HCT116 (cell line): ENCODE results near the gene MDFIC. TPM values are rescaled to one million over a fixed set of nuclear protein-coding genes. Genes with fewer than 3 reads are reported as not detected.

ENCODE experiments used
- ATAC-seq: fragments of 200-7000 bp; cut with Tn5 transposase; 2 replicates; pipeline ENCODE4 v1.9.1; 2020; ENCODE audit warnings: mild to moderate bottlenecking, moderate library complexity
- BruUV-seq: library from RNA; stranded (reverse); fragments of 400-500 nt; replicated peaks from 2 replicates; lab custom pipeline; 2021; lab: Mats Ljungman, UMichigan
- CTCF ChIA-PET: fragments of 300-600 bp; sonication (Branson Sonifier 250); formaldehyde crosslinking; loops from one replicate; lab custom pipeline; 2021; ENCODE audit warnings: antibody characterized with exemption; lab: Charles Lee
- POLR2A ChIA-PET: fragments of 300-600, 350-600 bp; sonication (Branson Sonifier 250); formaldehyde crosslinking; loops from one replicate; lab custom pipeline; 2021; ENCODE audit warnings: antibody characterized with exemption; lab: Charles Lee
- RAD21 ChIA-PET, 2 experiments: fragments of 300-600 bp; sonication (Branson Sonifier 250); formaldehyde crosslinking; loops; one replicate each; lab custom pipeline; 2023; ENCODE audit warnings: low total read pairs in 2 of 2; ENCODE audit not compliant: uncharacterized antibody in 2 of 2, unreplicated experiment in 2 of 2, low non-redundant PET in 1 of 2; lab: Charles Lee
- DNase-seq: peaks from one replicate; pipeline ENCODE4 v3.0.0-alpha.2; 2010; ENCODE audit warnings: low read depth, low spot score
- H2AFZ ChIP-seq: fragments of 200-600 bp; shearing (Covaris generic), sonication (generic); 2 replicates; pipeline ENCODE4 v1.6.1; 2017; ENCODE audit warnings: low read depth, mixed run types, mixed read lengths, antibody characterized with exemption, low read length; ENCODE audit not compliant: poor library complexity, severe bottlenecking
- H3K27ac ChIP-seq: 2 replicates; pipeline ENCODE4 v1.5.1; 2012; ENCODE audit warnings: low read depth, low read length
- H3K27me3 ChIP-seq: fragments of 200-600 bp; sonication (generic); 2 replicates; pipeline ENCODE4 v1.6.1; 2016; ENCODE audit warnings: mixed run types, low read length, mixed read lengths; ENCODE audit not compliant: insufficient read depth
- H3K36me3 ChIP-seq, 2 experiments: fragments of 200-500 bp in 1 of 2; fragments of 200-600 bp in 1 of 2; sonication (Bioruptor generic) in 1 of 2; sonication (generic) in 1 of 2; 2 replicates each; pipeline versions ENCODE4 v1.5.1 to v1.6.1; 2014 to 2016; ENCODE audit warnings: low read length in 2 of 2, inconsistent platforms in 1 of 2, mixed read lengths in 1 of 2, mixed run types in 1 of 2; ENCODE audit not compliant: insufficient read depth in 2 of 2, control insufficient read depth in 1 of 2
- H3K4me1 ChIP-seq, 2 experiments: fragments of 200-600 bp in 1 of 2; sonication (generic) in 1 of 2; 2 replicates each; pipeline versions ENCODE4 v1.5.1 to v1.6.1; 2012 to 2017; ENCODE audit warnings: low read length in 2 of 2, inconsistent platforms in 1 of 2, mild to moderate bottlenecking in 1 of 2, mixed read lengths in 1 of 2, mixed run types in 1 of 2, moderate library complexity in 1 of 2; ENCODE audit not compliant: insufficient read depth in 2 of 2, control insufficient read depth in 1 of 2
- H3K4me2 ChIP-seq: fragments of 200-600 bp; sonication (generic); 2 replicates; pipeline ENCODE4 v1.6.1; 2017; ENCODE audit warnings: mixed run types, low read length, mixed read lengths
- H3K4me3 ChIP-seq, 2 experiments: fragments of 200-600 bp in 1 of 2; sonication (generic) in 1 of 2; replicated peaks in 1 of 2; 2 replicates each; pipeline ENCODE4 v1.5.1; 2011 to 2016; ENCODE audit warnings: low read length in 2 of 2, control low read depth in 1 of 2, low read depth in 1 of 2, mild to moderate bottlenecking in 1 of 2, mixed read lengths in 1 of 2, mixed run types in 1 of 2
- H3K79me2 ChIP-seq: fragments of 200-600 bp; sonication (generic); 2 replicates; pipeline ENCODE4 v1.6.1; 2017; ENCODE audit warnings: mild to moderate bottlenecking, mixed run types, low read length, moderate library complexity, mixed read lengths; ENCODE audit not compliant: insufficient read depth
- H3K9ac ChIP-seq: fragments of 200-600 bp; sonication (generic); 2 replicates; pipeline ENCODE4 v1.6.1; 2016; ENCODE audit warnings: low read length, mixed read lengths
- H3K9me2 ChIP-seq: fragments of 200-600 bp; sonication (generic), shearing (Covaris generic); 2 replicates; pipeline ENCODE4 v1.6.1; 2017; ENCODE audit warnings: mixed run types, mild to moderate bottlenecking, moderate library complexity; ENCODE audit not compliant: insufficient read depth
- H3K9me3 ChIP-seq, 2 experiments: fragments of 200-500 bp in 1 of 2; fragments of 200-600 bp in 1 of 2; sonication (Bioruptor generic) in 1 of 2; sonication (generic) in 1 of 2; 2 replicates each; pipeline ENCODE4 v1.6.1; 2014 to 2017; ENCODE audit warnings: low read length in 2 of 2, mixed read lengths in 2 of 2, inconsistent platforms in 1 of 2, low read depth in 1 of 2, mild to moderate bottlenecking in 1 of 2, mixed run types in 1 of 2, moderate library complexity in 1 of 2; ENCODE audit not compliant: control insufficient read depth in 1 of 2, insufficient read depth in 1 of 2
- H4K20me1 ChIP-seq: fragments of 200-600 bp; sonication (generic), shearing (Covaris generic); 2 replicates; pipeline ENCODE4 v1.6.1; 2017; ENCODE audit warnings: mixed run types, mild to moderate bottlenecking, moderate library complexity; ENCODE audit not compliant: insufficient read depth
- ELF1 ChIP-seq: IDR thresholded peaks from 2 replicates; pipeline ENCODE4 v1.6.1; 2012; ENCODE audit warnings: low read depth, borderline replicate concordance
- EZH2phosphoT487 ChIP-seq: fragments of 200-600 bp; IDR thresholded peaks from 2 replicates; pipeline ENCODE4 v1.6.1; 2018; ENCODE audit warnings: antibody characterized with exemption, borderline replicate concordance
- FOSL1 ChIP-seq: IDR thresholded peaks from 2 replicates; pipeline ENCODE4 v1.6.1; 2012; ENCODE audit warnings: low read depth
- POLR2AphosphoS5 ChIP-seq: IDR thresholded peaks from 2 replicates; pipeline ENCODE4 v1.6.1; 2011; ENCODE audit warnings: mild to moderate bottlenecking, low read depth, low read length, moderate library complexity
- SIN3A ChIP-seq: IDR thresholded peaks from 2 replicates; pipeline ENCODE4 v1.6.1; 2012; ENCODE audit warnings: low read depth
- SRF ChIP-seq: IDR thresholded peaks from 2 replicates; pipeline ENCODE4 v1.6.1; 2012; ENCODE audit warnings: low read depth
- TCF7L2 ChIP-seq: IDR thresholded peaks from 2 replicates; pipeline ENCODE4 v1.7.0; 2011; ENCODE audit warnings: borderline replicate concordance, inconsistent platforms; ENCODE audit not compliant: insufficient read depth, insufficient read length; ENCODE audit errors: extremely low read depth
- YY1 ChIP-seq: IDR thresholded peaks from 2 replicates; pipeline ENCODE4 v1.6.1; 2011; ENCODE audit warnings: low read length, low read depth, moderate library complexity, mild to moderate bottlenecking; ENCODE audit not compliant: insufficient replicate concordance; ENCODE audit errors: extremely low read depth
- ZNF274 ChIP-seq: fragments of 200-500 bp; sonication (Bioruptor generic); IDR thresholded peaks from 2 replicates; pipeline ENCODE4 v1.6.1; 2014; ENCODE audit warnings: mild to moderate bottlenecking, low read depth, low read length, inconsistent platforms
- intact Hi-C: fragments of 100-400 bp; cut with micrococcal nuclease; formaldehyde crosslinking; loops from 2 replicates; pipeline ENCODE4 v1.10.0; 2022
- total RNA-seq: library from RNA; stranded (reverse); gene quantifications from one replicate; pipeline ENCODE4 v1.2.1, GENCODE V29; 2021; ENCODE audit not compliant: unreplicated experiment
- TF ChIP-seq, protein P1 (sequence below): IDR thresholded peaks from 2 replicates; pipeline ENCODE4 v1.6.1; 2012; ENCODE audit warnings: low read depth
- TF ChIP-seq, protein P2 (sequence below): IDR thresholded peaks from 2 replicates; pipeline ENCODE4 v1.6.1; 2012

The MDFIC gene
- total RNA-seq, 1 experiment from 2014 or later = 8.3 TPM

DNA sequence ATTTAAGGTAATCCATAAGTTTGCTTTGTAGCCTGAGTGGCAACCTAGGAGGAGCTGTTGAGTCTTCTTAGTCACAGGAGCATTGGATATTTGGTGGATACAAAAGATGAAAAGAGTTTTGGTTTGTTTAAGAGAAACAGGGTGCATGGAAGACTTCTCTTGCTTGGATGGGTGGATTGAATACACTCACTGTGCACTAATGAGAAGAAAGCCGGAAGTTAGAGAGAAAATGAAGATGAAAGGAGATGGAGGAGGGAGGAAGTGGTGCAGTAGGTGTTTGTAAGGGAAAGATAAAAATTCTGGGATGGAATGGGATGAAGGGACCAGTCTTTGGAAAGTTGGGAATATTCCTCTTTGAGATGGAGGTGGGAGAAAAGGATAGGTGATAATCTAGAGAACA, 7.7 kb downstream of the MDFIC start (continued):
- TF ChIP-seq, protein P1, sequence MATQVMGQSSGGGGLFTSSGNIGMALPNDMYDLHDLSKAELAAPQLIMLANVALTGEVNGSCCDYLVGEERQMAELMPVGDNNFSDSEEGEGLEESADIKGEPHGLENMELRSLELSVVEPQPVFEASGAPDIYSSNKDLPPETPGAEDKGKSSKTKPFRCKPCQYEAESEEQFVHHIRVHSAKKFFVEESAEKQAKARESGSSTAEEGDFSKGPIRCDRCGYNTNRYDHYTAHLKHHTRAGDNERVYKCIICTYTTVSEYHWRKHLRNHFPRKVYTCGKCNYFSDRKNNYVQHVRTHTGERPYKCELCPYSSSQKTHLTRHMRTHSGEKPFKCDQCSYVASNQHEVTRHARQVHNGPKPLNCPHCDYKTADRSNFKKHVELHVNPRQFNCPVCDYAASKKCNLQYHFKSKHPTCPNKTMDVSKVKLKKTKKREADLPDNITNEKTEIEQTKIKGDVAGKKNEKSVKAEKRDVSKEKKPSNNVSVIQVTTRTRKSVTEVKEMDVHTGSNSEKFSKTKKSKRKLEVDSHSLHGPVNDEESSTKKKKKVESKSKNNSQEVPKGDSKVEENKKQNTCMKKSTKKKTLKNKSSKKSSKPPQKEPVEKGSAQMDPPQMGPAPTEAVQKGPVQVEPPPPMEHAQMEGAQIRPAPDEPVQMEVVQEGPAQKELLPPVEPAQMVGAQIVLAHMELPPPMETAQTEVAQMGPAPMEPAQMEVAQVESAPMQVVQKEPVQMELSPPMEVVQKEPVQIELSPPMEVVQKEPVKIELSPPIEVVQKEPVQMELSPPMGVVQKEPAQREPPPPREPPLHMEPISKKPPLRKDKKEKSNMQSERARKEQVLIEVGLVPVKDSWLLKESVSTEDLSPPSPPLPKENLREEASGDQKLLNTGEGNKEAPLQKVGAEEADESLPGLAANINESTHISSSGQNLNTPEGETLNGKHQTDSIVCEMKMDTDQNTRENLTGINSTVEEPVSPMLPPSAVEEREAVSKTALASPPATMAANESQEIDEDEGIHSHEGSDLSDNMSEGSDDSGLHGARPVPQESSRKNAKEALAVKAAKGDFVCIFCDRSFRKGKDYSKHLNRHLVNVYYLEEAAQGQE = no peak
- no peak for TF ChIP-seq ZNF274
- TF ChIP-seq SIN3A = no peak
- TF ChIP-seq POLR2AphosphoS5 = no peak
- TF ChIP-seq, protein P2, sequence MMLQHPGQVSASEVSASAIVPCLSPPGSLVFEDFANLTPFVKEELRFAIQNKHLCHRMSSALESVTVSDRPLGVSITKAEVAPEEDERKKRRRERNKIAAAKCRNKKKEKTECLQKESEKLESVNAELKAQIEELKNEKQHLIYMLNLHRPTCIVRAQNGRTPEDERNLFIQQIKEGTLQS = no peak
- TF ChIP-seq ELF1 = no peak
- TF ChIP-seq FOSL1 = no peak
- no peak for TF ChIP-seq TCF7L2

DNA sequence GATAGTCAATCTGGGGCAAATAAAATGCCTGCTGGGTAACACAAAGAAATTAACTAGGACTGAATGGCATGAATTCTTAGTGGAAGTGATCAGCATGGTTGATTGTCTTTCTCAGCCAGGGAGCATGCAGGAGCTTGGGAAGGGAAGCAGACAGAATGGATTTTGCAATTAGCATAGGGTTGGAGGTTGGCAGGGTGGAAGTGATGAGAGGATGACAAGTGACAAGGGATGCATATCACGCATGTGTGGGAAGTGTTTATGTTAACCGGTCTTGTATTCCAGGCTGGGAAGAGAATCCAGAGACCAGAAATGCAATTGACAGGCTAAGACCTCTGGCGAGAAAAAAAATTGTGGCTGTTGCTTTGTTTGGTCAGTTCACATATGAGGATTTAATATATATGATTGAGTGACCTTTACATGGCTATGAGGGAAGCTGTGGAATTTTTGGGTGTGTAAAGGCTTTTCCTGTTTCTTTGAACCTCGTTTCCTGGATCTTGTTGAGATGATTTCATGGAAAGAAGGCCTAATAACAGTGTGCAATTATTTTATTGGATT, 8.3 kb downstream of the MDFIC start:
- intact Hi-C loops = no loop called here
- H4K20me1 ChIP-seq = no peaks in the 10 kb centered on the region
- POLR2A ChIA-PET = no interaction called here
- TF ChIP-seq POLR2AphosphoS5 = no peak
- TF ChIP-seq EZH2phosphoT487 = no peak
- TF ChIP-seq FOSL1 = no peak
- TF ChIP-seq YY1 = no peak
- TF ChIP-seq SRF = no peak
- no peak overlapping the region for H3K4me3 ChIP-seq
- H3K27ac ChIP-seq = no peak overlapping the region
- no peak overlapping the region for H3K9ac ChIP-seq
- no peak overlapping the region for H2AFZ ChIP-seq
- no peaks in the 10 kb centered on the region for H3K9me3 ChIP-seq
- DNase-seq (no peak), ATAC-seq (no peak)
- CTCF ChIA-PET = no interaction called here
- RAD21 ChIA-PET = no interaction called here
- no peaks in the 10 kb centered on the region for H3K79me2 ChIP-seq
- no peaks in the 10 kb centered on the region for H3K27me3 ChIP-seq
- no TSS peak for BruUV-seq
- H3K4me1 ChIP-seq = peaks cover 0 to 8% of the 10 kb centered on the region in 2 experiments; a peak in 1 of 4 replicates
- no peaks in the 10 kb centered on the region; the same call in 1 of the 2 replicates for H3K9me2 ChIP-seq
- no peaks in the 10 kb centered on the region for H3K36me3 ChIP-seq
- no peak overlapping the region for H3K4me2 ChIP-seq
